WTC11 (cell line): Measurements from ENCODE around the gene BAZ2A.

Experiments used
- CTCF ChIP-seq: fragments of 200-600 bp; IDR thresholded peaks from 2 replicates; pipeline ENCODE4 v1.8.0; 2022; ENCODE audit warnings: antibody characterized with exemption
- ESRRA ChIP-seq: sonication (generic); formaldehyde crosslinking; IDR thresholded peaks from 2 replicates; pipeline ENCODE4 v1.8.1; 2022; ENCODE audit warnings: mild to moderate bottlenecking, missing genetic modification reagents, borderline replicate concordance
- GABPB1 ChIP-seq: sonication (generic); formaldehyde crosslinking; IDR thresholded peaks from 2 replicates; pipeline ENCODE4 v1.8.1; 2023; ENCODE audit warnings: mild to moderate bottlenecking, missing genetic modification reagents
- MXD4 ChIP-seq: fragments of 250-450 bp; sonication (Bioruptor Pico); IDR thresholded peaks from 2 replicates; pipeline ENCODE4 v1.8.0; 2021; ENCODE audit warnings: mild to moderate bottlenecking, moderate library complexity, borderline replicate concordance
- NFYB ChIP-seq: sonication (generic); formaldehyde crosslinking; conservative IDR thresholded peaks from 2 replicates; pipeline ENCODE4 v1.8.0; 2022; ENCODE audit warnings: low read depth, missing genetic modification reagents
- NR2C2 ChIP-seq: sonication (generic); formaldehyde crosslinking; IDR thresholded peaks from 2 replicates; pipeline ENCODE4 v1.8.0; 2022; ENCODE audit warnings: mild to moderate bottlenecking, missing genetic modification reagents
- NR3C1 ChIP-seq: sonication (generic); formaldehyde crosslinking; conservative IDR thresholded peaks from 2 replicates; pipeline ENCODE4 v1.8.1; 2023; ENCODE audit warnings: low read depth, mild to moderate bottlenecking, missing genetic modification reagents
- SP1 ChIP-seq: sonication (generic); formaldehyde crosslinking; conservative IDR thresholded peaks from 2 replicates; pipeline ENCODE4 v1.8.1; 2022; ENCODE audit warnings: missing genetic modification reagents
- ZMAT4 ChIP-seq: fragments of 250-450 bp; sonication (Bioruptor Pico); IDR thresholded peaks from 2 replicates; pipeline ENCODE4 v1.9.0; 2021; ENCODE audit warnings: mild to moderate bottlenecking
- ZNF263 ChIP-seq: sonication (generic); formaldehyde crosslinking; IDR thresholded peaks from 2 replicates; pipeline ENCODE4 v1.8.1; 2022; ENCODE audit warnings: low read depth, mild to moderate bottlenecking, moderate library complexity, missing genetic modification reagents
- ZNF671 ChIP-seq: fragments of 250-450 bp; sonication (Bioruptor Pico); IDR thresholded peaks from 2 replicates; pipeline ENCODE4 v1.8.0; 2021; ENCODE audit warnings: mild to moderate bottlenecking
- TF ChIP-seq, protein P1 (sequence below): sonication (generic); formaldehyde crosslinking; IDR thresholded peaks from 2 replicates; pipeline ENCODE4 v1.8.1; 2022; ENCODE audit warnings: missing genetic modification reagents, borderline replicate concordance
- TF ChIP-seq, protein P2 (sequence below): sonication (generic); formaldehyde crosslinking; IDR thresholded peaks from 2 replicates; pipeline ENCODE4 v1.8.1; 2023; ENCODE audit warnings: mild to moderate bottlenecking, moderate library complexity, missing genetic modification reagents
- TF ChIP-seq, protein P3 (sequence below): fragments of 250-450 bp; sonication (Bioruptor Pico); conservative IDR thresholded peaks from 2 replicates; pipeline ENCODE4 v1.9.0; 2021; ENCODE audit warnings: mild to moderate bottlenecking

- TF ChIP-seq CTCF (no peak), NR2C2 (CRISPR knock-in tag) (no peak), ESRRA (CRISPR knock-in tag) (no peak), ZMAT4 (CRISPR knock-in tag) (no peak), SP1 (no peak), ZNF263 (no peak), NFYB (no peak), NR3C1 (CRISPR knock-in tag) (no peak), GABPB1 (CRISPR knock-in tag) (no peak), ZNF671 (no peak), MXD4 (no peak)
- TF ChIP-seq, protein P1, sequence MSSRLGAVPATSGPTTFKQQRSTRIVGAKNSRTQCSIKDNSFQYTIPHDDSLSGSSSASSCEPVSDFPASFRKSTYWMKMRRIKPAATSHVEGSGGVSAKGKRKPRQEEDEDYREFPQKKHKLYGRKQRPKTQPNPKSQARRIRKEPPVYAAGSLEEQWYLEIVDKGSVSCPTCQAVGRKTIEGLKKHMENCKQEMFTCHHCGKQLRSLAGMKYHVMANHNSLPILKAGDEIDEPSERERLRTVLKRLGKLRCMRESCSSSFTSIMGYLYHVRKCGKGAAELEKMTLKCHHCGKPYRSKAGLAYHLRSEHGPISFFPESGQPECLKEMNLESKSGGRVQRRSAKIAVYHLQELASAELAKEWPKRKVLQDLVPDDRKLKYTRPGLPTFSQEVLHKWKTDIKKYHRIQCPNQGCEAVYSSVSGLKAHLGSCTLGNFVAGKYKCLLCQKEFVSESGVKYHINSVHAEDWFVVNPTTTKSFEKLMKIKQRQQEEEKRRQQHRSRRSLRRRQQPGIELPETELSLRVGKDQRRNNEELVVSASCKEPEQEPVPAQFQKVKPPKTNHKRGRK: no peak
- TF ChIP-seq, protein P2, sequence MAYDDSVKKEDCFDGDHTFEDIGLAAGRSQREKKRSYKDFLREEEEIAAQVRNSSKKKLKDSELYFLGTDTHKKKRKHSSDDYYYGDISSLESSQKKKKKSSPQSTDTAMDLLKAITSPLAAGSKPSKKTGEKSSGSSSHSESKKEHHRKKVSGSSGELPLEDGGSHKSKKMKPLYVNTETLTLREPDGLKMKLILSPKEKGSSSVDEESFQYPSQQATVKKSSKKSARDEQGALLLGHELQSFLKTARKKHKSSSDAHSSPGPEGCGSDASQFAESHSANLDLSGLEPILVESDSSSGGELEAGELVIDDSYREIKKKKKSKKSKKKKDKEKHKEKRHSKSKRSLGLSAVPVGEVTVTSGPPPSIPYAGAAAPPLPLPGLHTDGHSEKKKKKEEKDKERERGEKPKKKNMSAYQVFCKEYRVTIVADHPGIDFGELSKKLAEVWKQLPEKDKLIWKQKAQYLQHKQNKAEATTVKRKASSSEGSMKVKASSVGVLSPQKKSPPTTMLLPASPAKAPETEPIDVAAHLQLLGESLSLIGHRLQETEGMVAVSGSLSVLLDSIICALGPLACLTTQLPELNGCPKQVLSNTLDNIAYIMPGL (CRISPR knock-in tag): no peak
- TF ChIP-seq, protein P3, sequence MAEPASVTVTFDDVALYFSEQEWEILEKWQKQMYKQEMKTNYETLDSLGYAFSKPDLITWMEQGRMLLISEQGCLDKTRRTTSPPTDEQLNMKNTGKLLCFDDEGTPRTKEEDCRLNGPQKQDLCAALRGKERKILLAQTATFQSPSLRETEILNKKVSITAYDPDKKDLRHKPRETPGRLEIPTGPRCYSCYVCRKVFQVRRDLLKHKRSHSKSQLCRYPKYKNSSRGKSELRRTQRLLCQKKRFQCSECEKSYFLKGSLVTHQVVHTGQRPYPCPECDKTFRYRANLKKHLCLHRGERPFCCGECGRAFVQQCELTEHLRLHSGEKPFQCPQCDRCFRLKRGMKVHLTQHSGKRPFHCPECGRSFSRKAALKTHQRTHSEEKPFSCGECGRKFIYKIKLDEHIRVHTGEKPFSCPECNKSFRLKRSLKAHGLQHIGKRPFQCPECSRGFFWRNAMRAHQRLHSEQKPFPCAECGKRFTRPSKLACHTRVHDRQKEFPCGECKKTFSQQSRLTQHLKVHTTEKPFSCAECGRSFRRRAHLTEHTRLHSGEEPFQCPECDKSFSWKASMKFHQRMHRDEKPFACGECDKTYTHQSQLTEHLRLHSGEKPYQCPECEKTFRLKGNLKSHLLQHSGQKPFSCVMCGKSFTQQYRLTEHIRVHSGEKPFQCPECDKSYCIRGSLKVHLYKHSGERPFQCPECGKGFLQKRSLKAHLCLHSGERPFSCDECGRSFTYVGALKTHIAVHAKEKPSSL: no peak
Observed at GRCh38 chr12:56585098-56585497, 45.0 kb downstream of the BAZ2A start.
